IMR-90 (cell line): Measurements from ENCODE around the gene LRCOL1. TPM values are rescaled to one million over a fixed set of nuclear protein-coding genes. Genes with fewer than 3 reads are reported as not detected.

ENCODE experiments used
- ATAC-seq: fragments of 200-7000 bp; cut with Tn5 transposase; 2 replicates; pipeline ENCODE4 v1.9.1; 2020; ENCODE audit warnings: low read depth, mild to moderate bottlenecking, moderate library complexity
- BruUV-seq: library from RNA; stranded (reverse); fragments of 400-500 nt; replicated peaks from 2 replicates; lab custom pipeline; 2021; lab: Mats Ljungman, UMichigan
- CTCF ChIA-PET: fragments of 300-600 bp; formaldehyde crosslinking; extraction: SDS; loops from one replicate; lab custom pipeline; 2021; ENCODE audit warnings: antibody characterized with exemption; lab: Yijun Ruan, JAX
- POLR2A ChIA-PET: fragments of 300-600 bp; sonication (Branson Sonifier 250); formaldehyde crosslinking; loops from one replicate; lab custom pipeline; 2022; ENCODE audit warnings: antibody characterized with exemption; ENCODE audit not compliant: unreplicated experiment; lab: Charles Lee
- DNase-seq: peaks from one replicate; pipeline ENCODE4 v3.0.0; 2013
- H2AFZ ChIP-seq: replicated peaks from 2 replicates; pipeline ENCODE3; 2013; ENCODE audit warnings: low read length, mild to moderate bottlenecking; ENCODE audit not compliant: poor library complexity
- H2AK5ac ChIP-seq: 2 replicates; pipeline ENCODE4 v1.6.1; 2013; ENCODE audit warnings: low read depth, low read length, inconsistent platforms
- H2AK9ac ChIP-seq: replicated peaks from 2 replicates; pipeline ENCODE3; 2013; ENCODE audit warnings: mild to moderate bottlenecking, low read depth, low read length, moderate library complexity; ENCODE audit not compliant: poor library complexity
- H2BK120ac ChIP-seq: 2 replicates; pipeline ENCODE4 v1.6.1; 2013; ENCODE audit warnings: low read depth, low read length, inconsistent platforms
- H2BK15ac ChIP-seq: 3 replicates; pipeline ENCODE4 v1.6.1; 2013; ENCODE audit warnings: low read depth, low read length, inconsistent platforms
- H2BK20ac ChIP-seq: 2 replicates; pipeline ENCODE4 v1.6.1; 2013; ENCODE audit warnings: low read depth, mild to moderate bottlenecking, inconsistent platforms, low read length, moderate library complexity
- H2BK5ac ChIP-seq: 2 replicates; pipeline ENCODE4 v1.6.1; 2013; ENCODE audit warnings: mild to moderate bottlenecking, low read depth, low read length, inconsistent platforms; ENCODE audit not compliant: poor library complexity, severe bottlenecking
- H3K14ac ChIP-seq: replicated peaks from 2 replicates; pipeline ENCODE4 v1.6.1; 2013; ENCODE audit warnings: low read depth, low read length, inconsistent platforms
- H3K18ac ChIP-seq: 2 replicates; pipeline ENCODE4 v1.6.1; 2013; ENCODE audit warnings: low read depth, low read length, control low read depth
- H3K23ac ChIP-seq: 2 replicates; pipeline ENCODE4 v1.6.1; 2013; ENCODE audit warnings: low read depth, low read length, inconsistent platforms
- H3K27ac ChIP-seq: 2 replicates; pipeline ENCODE4 v1.5.1; 2013; ENCODE audit warnings: mild to moderate bottlenecking, control low read depth, low read length; ENCODE audit not compliant: insufficient read depth
- H3K27me3 ChIP-seq: 2 replicates; pipeline ENCODE4 v1.6.1; 2013; ENCODE audit warnings: low read length; ENCODE audit not compliant: control insufficient read depth, insufficient read depth
- H3K36me3 ChIP-seq: 2 replicates; pipeline ENCODE4 v1.6.1; 2013; ENCODE audit warnings: low read length, mixed read lengths; ENCODE audit not compliant: control insufficient read depth, insufficient read depth
- H3K4ac ChIP-seq: 2 replicates; pipeline ENCODE4 v1.6.1; 2013; ENCODE audit warnings: low read depth, low read length, inconsistent platforms
- H3K4me1 ChIP-seq: 2 replicates; pipeline ENCODE4 v1.6.1; 2013; ENCODE audit warnings: low read length, mixed read lengths; ENCODE audit not compliant: control insufficient read depth, insufficient read depth
- H3K4me2 ChIP-seq: 2 replicates; pipeline ENCODE4 v1.6.1; 2013; ENCODE audit warnings: low read depth, mild to moderate bottlenecking, control low read depth, low read length, moderate library complexity
- H3K4me3 ChIP-seq: 2 replicates; pipeline ENCODE4 v1.5.1; 2013; ENCODE audit warnings: low read depth, mild to moderate bottlenecking, control low read depth, low read length, moderate library complexity; ENCODE audit not compliant: insufficient read depth
- H3K56ac ChIP-seq: 2 replicates; pipeline ENCODE4 v1.6.1; 2013; ENCODE audit warnings: low read length, inconsistent platforms; ENCODE audit not compliant: insufficient read depth; ENCODE audit errors: extremely low read depth
- H3K79me1 ChIP-seq, 2 experiments: 2 replicates each; pipeline ENCODE4 v1.6.1; 2013; ENCODE audit warnings: low read length in 2 of 2, inconsistent platforms in 1 of 2, low read depth in 1 of 2
- H3K9ac ChIP-seq: 2 replicates; pipeline ENCODE4 v1.6.1; 2013; ENCODE audit warnings: low read depth, low read length, control low read depth
- H3K9me1 ChIP-seq: 2 replicates; pipeline ENCODE4 v1.6.1; 2013; ENCODE audit warnings: low read length, inconsistent platforms; ENCODE audit not compliant: insufficient read depth
- H3K9me3 ChIP-seq: 2 replicates; pipeline ENCODE4 v1.6.1; 2013; ENCODE audit warnings: low read length; ENCODE audit not compliant: control insufficient read depth, insufficient read depth
- H4K20me1 ChIP-seq: 2 replicates; pipeline ENCODE4 v1.6.1; 2013; ENCODE audit warnings: low read length, inconsistent platforms; ENCODE audit not compliant: insufficient read depth
- H4K5ac ChIP-seq: 2 replicates; pipeline ENCODE4 v1.6.1; 2013; ENCODE audit warnings: mild to moderate bottlenecking, low read depth, low read length, control low read depth
- H4K8ac ChIP-seq, 2 experiments: 2 replicates each; pipeline ENCODE4 v1.6.1; 2013; ENCODE audit warnings: low read depth in 2 of 2, low read length in 2 of 2, control low read depth in 1 of 2, inconsistent platforms in 1 of 2
- H4K91ac ChIP-seq: 2 replicates; pipeline ENCODE4 v1.6.1; 2013; ENCODE audit warnings: low read depth, low read length, inconsistent platforms; ENCODE audit not compliant: insufficient read depth
- CTCF ChIP-seq: conservative IDR thresholded peaks from 2 replicates; pipeline ENCODE4 v1.5.1; 2012; ENCODE audit warnings: mild to moderate bottlenecking, low read depth, low read length, improper control_type of control experiment
- FOS ChIP-seq: fragments of 150-350 bp; IDR thresholded peaks from 2 replicates; pipeline ENCODE4 v1.6.1; 2016; ENCODE audit warnings: low read depth, low read length
- MAFK ChIP-seq: IDR thresholded peaks from 2 replicates; pipeline ENCODE4 v1.6.1; 2012; ENCODE audit warnings: low read depth, low read length, improper control_type of control experiment
- MXI1 ChIP-seq: IDR thresholded peaks from 2 replicates; pipeline ENCODE4 v1.6.1; 2012; ENCODE audit warnings: low read depth, mild to moderate bottlenecking, low read length, moderate library complexity, borderline replicate concordance
- POLR2A ChIP-seq: IDR thresholded peaks from 2 replicates; pipeline ENCODE4 v1.6.1; 2012; ENCODE audit warnings: mild to moderate bottlenecking, low read depth, low read length
- USF2 ChIP-seq: fragments of 150-350 bp; IDR thresholded peaks from 2 replicates; pipeline ENCODE4 v1.6.1; 2017; ENCODE audit warnings: mild to moderate bottlenecking, antibody characterized with exemption, low read length, low read depth
- WGBS, 2 experiments: methylation state at CpG; one replicate each; pipeline versions ENCODE4 v1.1.5 to v1.1.7; 2013; ENCODE audit warnings: missing lambda C conversion rate in 2 of 2; ENCODE audit not compliant: insufficient read length in 1 of 2; ENCODE audit errors: extremely low coverage in 2 of 2; 5-methylcytosine and 5-hydroxymethylcytosine counted together
- dilution Hi-C: fragments of 300-500 bp; cut with HindIII; formaldehyde crosslinking; loops from one replicate; pipeline ENCODE4 v1.14.3; 2018; ENCODE audit warnings: low sequenced_read_pairs; ENCODE audit not compliant: unreplicated experiment
- in situ Hi-C: fragments of 300-500 bp; cut with MboI; formaldehyde crosslinking; loops from 3 replicates; pipeline ENCODE4 v1.14.3; 2019; ENCODE audit warnings: low sequenced_read_pairs, inconsistent platforms, mixed read lengths
- intact Hi-C: fragments of 100-400 bp; cut with micrococcal nuclease; formaldehyde crosslinking; loops from 2 replicates; pipeline ENCODE4 v1.10.0; 2022
- polyA plus RNA-seq, 3 experiments: library from polyadenylated mRNA; depleted of rRNA; stranded (reverse); fragments of >200 nt; gene quantifications; 2 replicates each; pipeline ENCODE4 v1.2.3, GENCODE V29; 2012; ENCODE audit warnings: low replicate concordance in 1 of 3
- total RNA-seq: library from RNA; depleted of rRNA; stranded (reverse); fragments of >200 nt; gene quantifications from 2 replicates; pipeline ENCODE4 v1.2.3, GENCODE V29; 2012
- TF ChIP-seq, protein P1 (sequence below): fragments of 150-350 bp; IDR thresholded peaks from 2 replicates; pipeline ENCODE4 v1.6.1; 2016; ENCODE audit warnings: low read depth, mild to moderate bottlenecking, low read length, moderate library complexity, borderline replicate concordance

Gene LRCOL1
- total and polyA plus RNA-seq, 2 of the 4 experiments (the other 2 are of a cell fraction): 1.0 TPM; not detected in 1

- Histone ChIP-seq H4K8ac (no peak overlapping the region), H3K9me1 (no peaks in the 10 kb centered on the region), H2BK120ac (no peak overlapping the region), H3K18ac (no peak overlapping the region), H2BK15ac (no peak overlapping the region), H2BK20ac (no peak overlapping the region), H2AK5ac (no peak overlapping the region), H3K56ac (no peak overlapping the region), H4K20me1 (no peaks in the 10 kb centered on the region), H4K91ac (no peak overlapping the region), H3K4me3 (no peak overlapping the region), H2AFZ (no peak overlapping the region), H3K36me3 (peaks cover 12% of the 10 kb centered on the region; the same call in 1 of the 2 replicates), H3K23ac (no peak overlapping the region), H3K14ac (no peak overlapping the region), H4K5ac (no peak overlapping the region), H3K9me3 (peaks cover 5% of the 10 kb centered on the region; the same call in 1 of the 2 replicates), H3K9ac (no peak overlapping the region), H3K27me3 (peaks cover 6% of the 10 kb centered on the region; the same call in 1 of the 2 replicates), H3K79me1 (no peaks in the 10 kb centered on the region), H3K27ac (no peak overlapping the region), H3K4me1 (no peaks in the 10 kb centered on the region), H2BK5ac (no peak overlapping the region), H3K4me2 (no peak overlapping the region), H2AK9ac (no peak overlapping the region), H3K4ac (no peak overlapping the region)
- no TSS peak for BruUV-seq
- POLR2A ChIA-PET: no interaction called here
- 68% methylated on average over 4 of the region's 24 CpGs; no CpG with 5 or more reads in 1 of the 2 experiments for WGBS, 2 experiments
- DNase-seq (no peak), ATAC-seq (no peak)
- no peak for TF ChIP-seq MXI1
- no peak for TF ChIP-seq FOS
- TF ChIP-seq MAFK: no peak
- no peak for TF ChIP-seq USF2
- TF ChIP-seq POLR2A: no peak
- TF ChIP-seq CTCF: no peak
- TF ChIP-seq, protein P1, sequence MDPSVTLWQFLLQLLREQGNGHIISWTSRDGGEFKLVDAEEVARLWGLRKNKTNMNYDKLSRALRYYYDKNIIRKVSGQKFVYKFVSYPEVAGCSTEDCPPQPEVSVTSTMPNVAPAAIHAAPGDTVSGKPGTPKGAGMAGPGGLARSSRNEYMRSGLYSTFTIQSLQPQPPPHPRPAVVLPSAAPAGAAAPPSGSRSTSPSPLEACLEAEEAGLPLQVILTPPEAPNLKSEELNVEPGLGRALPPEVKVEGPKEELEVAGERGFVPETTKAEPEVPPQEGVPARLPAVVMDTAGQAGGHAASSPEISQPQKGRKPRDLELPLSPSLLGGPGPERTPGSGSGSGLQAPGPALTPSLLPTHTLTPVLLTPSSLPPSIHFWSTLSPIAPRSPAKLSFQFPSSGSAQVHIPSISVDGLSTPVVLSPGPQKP: no peak
- dilution Hi-C loops (no loop called here), intact Hi-C loops (no loop called here), in situ Hi-C loops (no loop called here)
- CTCF ChIA-PET: no interaction called here
Observed at GRCh38 chr12:132585177-132585576, 25.2 kb downstream of the LRCOL1 start.
